HG02763 (cell line): ENCODE measurements around the gene MTSS2.

Source experiments
- ATAC-seq: cut with Tn5 transposase; IDR thresholded peaks from one replicate; pipeline ENCODE4 v1.9.1; 2021; ENCODE audit warnings: mild to moderate bottlenecking, moderate library complexity; ENCODE audit not compliant: unreplicated experiment

Gene MTSS2

DNA sequence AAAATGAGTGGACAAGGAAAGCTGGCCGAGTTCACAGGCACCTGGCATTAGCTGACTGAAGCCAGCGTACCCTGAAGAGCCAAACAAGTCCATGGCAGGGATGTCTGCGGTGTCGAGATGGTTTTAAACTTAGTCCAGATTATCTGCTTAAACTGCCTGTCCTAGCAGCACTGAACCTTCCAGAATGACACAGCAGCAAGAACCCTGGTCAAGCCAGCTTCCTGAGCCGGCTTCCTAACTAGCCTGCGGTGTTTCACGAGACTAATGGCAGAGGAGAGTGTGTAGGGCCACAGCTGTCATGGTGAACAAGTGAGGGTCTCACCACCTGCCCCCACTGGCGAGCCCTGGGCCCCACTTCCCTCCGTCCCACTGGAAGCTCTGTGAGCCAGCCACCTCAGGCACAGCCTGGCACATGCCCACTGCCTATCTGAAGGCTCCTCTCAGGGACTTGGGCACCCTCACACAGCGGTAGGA lies 28.8 kb upstream of the MTSS2 start:
- no peak for ATAC-seq

DNA sequence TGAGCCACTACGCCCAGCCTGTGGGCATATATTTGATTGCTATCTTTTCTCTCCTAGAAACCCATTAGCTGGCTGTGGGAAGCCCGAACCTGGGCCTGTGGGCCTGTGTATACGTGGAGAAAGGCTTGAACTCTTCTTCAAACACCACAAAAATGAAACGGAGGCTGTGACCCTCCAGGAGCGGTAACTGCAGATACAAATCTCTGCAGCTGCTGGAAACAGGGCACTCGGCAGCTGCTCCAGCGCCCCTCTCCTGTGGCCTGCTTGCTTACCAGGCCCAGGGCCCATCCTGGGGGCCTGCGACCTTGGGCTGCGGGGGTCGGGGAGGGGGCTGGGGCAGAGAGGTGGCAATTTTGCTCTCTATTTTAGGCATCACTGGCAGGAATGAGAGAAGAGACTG lies 28.0 kb upstream of the MTSS2 start:
- ATAC-seq, result no peak

DNA sequence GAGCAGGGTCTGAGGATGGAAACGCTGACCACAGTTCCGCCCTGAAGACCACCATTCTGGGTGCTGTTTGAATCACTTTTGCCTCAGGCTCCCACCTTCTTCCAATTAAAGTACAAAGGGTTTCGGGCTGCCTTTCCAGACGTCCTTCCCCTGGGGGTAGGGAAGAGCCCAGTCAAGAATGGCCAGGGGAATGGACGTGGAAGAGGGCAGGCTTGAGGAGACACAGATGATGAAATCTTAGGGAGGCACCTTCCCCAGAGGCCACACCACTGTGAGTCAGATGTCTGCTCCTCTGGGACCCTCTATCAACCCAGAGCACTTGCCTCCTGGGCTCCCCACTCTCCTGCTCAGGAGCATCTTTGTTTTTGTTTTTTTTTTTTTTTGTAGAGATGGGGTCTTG lies 27.5 kb upstream of the MTSS2 start:
- no peak for ATAC-seq

DNA sequence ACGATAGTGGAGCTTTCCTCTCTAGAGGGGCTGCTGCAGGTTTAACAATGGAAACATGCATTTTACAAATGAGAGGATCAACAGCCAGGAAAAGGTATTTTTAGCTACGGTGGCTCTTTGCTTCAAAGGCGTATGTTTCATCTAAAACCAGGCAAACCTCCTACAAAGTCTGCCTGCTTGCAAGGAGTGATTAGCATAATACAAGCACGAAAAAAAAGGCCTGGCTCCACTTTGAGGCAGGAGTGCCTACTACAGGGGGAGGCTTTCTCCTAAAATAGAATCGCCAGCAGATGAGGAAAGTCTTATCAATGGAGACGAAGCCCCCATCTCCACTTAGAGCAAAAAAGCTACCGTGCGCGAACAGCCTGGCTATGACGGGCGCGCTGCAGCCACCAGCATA lies 27.1 kb upstream of the MTSS2 start:
- no peak for ATAC-seq

DNA sequence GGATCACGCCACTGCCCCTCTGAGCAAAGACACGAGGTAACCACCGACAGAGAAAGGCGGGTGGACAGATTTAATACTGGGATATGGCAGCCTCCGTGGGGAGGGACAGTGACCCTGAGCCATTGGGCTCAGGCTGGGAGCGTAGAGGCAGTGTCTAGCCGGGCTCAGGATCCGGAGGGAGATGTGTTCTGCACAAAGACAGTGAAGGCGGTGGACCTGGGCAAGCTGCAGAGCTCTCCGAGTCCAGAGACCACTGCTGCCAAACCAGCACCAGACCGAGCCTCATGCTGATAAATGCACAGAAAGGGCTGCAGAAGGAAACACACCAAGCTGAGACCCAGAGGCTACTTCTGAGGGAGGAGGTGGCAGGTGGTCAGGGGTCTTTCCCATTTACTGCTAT lies 26.5 kb upstream of the MTSS2 start:
- no peak for ATAC-seq

DNA sequence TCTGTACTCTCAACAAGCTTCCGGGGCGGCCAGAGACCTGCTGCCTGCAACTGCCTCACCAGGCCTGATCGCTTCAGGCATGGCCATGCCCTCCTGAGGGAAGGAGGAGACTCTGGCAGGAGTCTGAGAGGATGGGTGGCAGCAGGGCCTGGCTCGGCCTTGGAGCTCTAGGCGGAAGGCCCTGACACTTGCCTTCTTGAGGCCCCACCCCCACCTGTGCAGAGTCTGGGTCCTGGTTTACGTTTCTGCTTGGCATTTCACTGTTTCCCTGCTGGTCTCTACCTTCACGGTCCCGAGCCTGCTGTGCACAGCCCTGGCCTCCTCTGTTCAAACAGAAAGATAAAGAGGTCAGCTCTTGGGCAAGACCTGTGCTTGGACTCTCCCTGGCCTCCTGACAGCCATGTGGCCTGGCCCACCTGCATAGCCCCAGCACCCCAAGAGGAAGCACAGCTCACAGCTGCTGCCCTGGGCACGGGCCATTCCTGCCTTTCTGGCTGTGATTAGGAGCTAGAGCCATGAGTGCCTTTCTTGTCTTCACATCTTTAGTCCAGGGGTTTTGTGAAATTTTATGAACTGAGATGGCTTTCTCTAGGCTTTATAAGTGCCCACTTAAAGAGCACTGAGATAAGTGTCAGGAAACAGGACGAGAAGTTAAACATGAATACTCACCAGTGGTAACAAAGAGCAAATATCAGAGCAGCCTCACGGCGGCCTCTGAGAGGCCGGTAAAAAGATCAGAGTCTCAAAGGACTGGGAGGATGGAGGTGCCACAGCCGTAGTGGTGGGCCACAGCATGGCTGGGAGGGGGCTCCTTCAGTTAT lies 25.6 kb upstream of the MTSS2 start:
- no peak for ATAC-seq

DNA sequence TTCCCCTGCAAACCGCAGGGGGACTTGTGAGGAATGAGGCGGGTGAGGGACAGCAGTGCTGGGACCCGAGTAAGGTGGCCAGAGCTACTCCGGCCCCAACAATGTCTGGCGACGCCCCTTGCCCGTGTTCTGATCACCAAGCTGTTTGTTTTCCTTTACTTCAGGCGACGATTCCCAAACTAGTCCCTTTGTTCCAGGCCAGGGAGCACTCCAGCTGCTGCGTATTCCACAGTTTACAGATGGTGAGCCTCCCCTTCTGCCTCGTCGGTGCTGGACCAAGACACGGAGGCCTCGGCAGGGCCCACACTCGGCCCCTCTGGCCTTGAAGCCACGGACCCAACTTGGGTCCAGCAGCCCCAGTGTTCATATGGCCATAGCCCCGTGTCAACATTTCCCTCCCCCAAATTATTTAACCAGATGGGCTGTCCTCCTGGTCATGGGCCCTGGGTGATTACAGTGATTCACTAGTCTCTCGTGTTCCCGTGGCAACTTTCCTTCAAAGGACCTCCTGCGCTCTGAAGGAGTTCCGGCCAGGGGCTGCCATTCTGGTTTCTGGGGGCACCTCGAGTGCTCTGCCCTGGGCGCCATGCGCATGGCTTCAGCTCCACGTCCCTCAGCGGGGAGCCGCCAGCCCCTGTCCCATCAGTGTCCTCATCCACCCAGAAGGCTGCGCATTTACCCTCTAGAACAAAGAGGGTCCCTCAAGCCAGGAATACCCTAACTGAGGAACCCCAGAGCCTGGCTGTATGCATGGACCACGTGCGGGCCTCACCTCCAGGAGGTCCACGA lies 24.8 kb upstream of the MTSS2 start:
- no peak for ATAC-seq

DNA sequence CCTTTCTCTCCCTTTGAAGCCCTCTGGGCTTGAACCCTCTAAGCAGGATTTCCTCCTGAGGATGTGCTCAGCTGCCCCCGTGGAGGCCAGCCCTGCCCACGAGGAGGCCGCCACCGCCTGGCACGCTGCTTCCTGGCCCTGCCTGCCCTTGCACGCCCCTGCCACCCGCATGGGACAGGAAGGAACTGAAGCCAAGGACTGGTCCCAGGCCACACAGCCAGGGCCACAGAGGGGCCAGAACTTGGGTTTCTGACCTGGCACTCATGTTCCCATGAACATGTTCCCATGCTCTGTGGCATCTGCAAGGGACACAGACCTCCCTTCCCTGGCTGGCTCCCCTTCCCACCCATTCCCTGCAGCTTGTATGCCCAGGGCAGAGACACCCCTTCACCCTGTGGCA lies 24.1 kb upstream of the MTSS2 start:
- ATAC-seq, result no peak

DNA sequence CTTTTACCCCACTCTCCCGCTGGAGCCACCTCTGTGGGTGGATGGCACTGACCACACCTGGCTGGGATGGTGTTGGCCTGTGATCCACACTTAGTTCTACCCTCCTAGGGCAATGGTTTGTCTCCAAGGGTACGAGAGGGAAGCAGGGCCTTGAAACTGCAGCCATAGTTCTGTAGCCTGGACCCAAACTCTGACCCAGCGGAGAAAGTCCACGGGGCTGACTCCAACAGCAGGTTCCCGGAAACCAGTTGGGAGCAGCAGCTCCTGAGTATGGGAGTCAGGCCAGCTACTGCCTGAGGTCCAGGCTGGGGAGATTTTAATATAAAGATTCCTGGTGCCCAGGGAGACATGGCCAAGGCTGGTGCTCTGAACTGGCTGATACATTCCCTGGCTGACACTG lies 23.6 kb upstream of the MTSS2 start:
- ATAC-seq, result no peak

DNA sequence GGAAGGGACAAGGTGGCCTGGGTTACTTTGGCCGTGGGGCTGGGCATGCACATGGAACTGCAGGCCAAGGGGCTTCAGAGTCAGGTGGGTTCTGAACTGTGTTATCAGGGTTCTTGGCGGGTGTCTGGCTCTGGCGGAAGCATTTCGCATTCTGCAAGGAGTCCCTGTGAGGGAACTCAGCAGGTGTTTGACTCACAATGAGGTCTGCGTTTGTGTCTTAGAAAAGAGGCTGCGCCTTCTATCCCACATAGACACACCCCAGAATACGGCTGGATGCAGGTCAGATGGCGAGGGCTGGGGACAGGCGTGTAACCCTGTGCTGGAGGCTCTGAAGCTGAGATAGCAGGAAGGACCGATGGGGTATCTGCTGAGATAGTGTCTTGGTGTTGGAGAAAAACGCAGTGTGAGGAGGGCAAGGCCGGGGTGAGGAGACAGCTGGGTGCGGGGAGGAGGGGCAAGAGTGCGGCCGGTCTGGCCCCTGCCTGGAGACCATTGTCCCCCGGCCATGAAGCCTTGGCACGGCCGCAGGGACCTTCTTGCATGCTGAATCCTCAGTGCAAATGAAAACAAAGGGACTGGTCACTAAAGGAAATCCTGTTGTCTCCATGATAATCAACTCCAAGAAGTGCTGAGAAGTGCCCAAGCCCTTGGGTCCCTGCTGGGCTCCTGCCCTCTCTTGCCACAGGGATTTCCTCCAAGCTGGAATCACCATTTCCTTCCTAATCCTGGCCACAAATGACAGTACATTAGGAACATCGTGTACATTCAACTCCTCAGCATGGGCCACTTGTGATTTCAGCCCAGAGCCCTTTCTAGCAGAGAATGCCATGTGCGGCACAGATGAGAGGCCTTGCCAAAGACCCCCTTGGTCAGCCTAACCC lies 22.8 kb upstream of the MTSS2 start:
- no peak for ATAC-seq

DNA sequence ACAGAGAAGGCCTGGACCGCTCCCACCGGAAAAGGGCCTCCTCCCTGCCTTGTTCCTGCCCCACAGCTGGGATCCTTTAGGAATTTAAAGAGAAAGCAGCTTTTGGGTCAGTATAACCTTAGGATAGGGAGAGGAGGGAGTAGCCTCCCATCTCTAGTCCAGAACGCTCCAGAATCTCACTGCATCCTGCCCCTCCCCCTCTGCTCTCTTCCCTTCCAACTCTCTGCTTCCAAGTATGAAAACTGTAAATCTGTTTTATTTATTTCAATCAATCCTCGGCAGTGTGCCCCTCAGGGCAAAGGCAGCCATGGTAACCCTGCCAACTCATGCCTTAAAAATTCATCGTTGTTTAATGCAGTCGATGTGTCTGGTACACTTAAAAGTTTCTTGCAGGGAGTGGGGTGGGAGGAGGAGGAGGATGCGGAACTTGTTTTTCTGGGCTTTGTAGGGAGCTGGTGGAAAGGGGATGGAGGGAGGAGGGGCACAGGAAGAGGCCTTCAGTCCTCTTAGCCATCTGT lies 21.2 kb upstream of the MTSS2 start:
- no peak for ATAC-seq

DNA sequence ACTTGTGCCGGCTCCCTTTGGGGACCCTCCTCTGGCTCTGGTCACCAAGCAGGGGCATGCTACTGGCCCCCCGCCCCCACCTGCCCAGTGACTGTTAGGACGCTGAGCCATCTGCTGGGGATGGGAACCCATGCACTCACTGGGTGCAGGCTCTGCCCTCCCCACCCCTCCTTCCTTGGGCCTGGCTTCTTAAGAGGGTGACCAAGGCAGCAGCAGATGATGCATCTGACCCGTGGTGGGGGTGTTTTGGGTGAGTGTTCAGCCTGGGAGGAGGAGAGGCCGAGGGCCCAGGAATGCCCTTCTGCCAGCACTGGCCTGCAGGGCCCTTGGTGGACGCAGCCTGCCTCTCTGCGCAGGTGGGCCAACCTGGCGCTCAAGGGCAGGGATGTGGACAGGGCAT lies 19.2 kb upstream of the MTSS2 start:
- ATAC-seq, result no peak

DNA sequence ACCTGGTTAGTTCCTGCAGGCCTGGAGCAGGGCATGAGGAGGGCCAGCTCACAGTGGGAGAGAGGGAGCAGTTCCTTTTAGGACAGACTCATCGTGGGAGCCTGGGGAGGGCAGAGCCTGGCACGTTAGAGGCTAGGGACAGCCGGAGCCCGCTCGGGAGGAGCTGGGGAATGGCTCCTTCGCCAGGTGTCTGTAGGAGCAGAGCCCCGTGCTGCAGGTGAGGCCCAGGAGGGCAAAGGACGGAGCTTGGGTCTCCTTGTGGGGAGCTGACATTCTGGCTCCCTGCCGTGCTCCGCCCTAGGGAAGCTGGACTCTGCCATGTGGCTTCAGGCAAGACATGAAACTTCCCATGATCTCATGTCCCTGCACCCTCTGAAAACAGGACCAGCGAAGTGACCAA lies 18.7 kb upstream of the MTSS2 start:
- no peak for ATAC-seq

DNA sequence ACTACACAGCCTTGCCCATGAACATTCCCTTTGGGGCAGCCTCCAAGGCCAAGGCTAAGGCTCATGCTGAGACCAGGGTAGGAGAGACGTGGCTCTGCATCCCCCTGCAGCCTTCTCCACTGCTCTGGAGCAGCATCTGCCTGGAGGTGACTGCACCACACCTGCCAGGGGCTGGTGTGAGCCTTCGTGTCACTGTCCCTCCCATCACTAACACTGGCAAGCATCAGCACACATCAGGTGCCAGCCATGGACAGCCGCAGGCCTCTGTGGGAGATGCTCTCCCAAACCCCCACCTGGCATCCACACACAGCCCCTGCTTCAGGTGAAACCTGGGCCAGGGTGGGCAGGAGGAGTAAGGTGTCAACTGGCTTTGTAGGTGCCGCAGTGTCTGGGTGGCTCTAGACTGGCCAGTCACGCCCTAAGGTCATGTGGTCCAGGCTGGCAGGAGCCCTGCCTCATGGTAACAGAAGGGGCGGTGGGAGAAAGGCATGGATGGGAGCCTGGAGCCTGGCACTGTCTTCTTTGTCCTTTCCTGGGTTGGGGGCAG lies 18.1 kb upstream of the MTSS2 start:
- no peak for ATAC-seq

DNA sequence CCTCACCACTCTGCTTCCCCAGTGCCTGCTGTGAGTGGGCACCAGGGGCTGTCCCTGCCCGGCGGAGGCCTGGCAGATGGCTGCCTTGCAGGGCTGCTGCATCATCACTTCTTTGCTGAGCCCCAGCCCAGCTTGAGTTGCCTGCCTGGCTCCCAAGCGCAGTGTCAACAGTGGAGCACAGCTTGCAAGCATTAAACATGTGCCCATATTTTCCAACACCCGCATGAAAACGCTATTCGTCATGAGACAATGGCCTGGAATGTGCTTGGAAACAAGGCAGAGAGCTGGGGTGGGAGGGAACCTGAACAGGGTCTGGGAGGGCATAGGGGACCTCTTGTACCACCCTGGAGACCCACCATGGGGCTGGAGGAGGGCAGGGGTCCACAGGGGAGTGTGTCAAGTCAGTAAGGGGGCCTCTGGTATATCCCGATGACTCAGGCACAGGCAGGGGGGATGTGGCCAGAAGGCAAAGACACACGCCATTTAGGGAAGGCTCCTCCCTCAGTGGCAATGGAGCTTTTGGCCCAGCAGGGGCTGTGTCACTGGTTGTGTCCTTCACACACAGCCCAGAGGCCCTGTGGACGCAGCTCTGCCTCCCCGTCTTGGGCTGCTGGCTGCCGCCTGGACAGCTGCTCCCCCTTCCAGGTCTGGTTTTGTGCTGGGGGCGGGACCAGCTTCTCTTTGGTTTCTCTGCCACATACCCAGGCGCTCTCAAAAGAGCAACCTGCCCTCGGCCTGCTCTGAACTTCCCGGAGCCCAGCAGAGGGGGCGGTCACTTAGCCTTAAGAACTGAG lies 17.4 kb upstream of the MTSS2 start:
- ATAC-seq, result no peak

DNA sequence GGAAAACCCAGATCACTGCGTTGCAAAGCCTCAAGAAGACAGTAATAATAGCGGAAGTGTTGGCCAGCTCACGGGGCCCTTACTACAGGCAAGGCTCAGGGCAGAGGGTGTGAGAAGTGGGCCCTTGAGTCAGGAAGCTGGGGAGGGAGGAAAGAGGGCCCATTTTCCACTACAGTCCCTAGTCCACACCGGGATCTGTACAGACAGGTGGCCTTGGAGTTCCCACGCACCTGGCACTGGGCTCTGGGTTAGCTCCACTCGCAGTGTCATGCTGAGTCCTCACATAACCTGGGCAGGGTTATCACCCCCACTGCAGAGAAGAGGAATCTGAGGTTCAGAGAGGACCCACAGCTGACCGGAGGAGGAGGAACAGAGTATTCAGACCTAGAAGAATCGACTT lies 16.8 kb upstream of the MTSS2 start:
- ATAC-seq, result no peak

DNA sequence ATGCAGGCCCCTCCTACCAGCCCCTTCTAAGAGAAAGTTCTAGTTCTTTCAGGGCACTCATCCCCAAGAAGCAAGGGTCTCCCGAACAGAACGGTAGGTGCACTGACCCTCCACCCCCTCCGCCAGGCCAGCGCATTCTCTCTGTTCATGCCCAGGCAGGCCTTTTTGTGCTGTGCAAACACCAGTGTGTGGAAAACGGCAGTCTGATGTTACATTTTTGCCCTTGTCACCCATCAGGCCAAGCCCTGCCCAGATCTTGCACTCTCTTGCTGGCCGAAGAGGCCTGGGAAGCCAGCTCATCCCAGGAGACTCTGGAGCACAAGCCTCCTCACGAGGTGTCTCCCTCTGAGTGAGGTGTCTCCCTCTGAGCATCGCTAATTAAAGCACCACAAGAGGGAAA lies 16.1 kb upstream of the MTSS2 start:
- no peak for ATAC-seq

DNA sequence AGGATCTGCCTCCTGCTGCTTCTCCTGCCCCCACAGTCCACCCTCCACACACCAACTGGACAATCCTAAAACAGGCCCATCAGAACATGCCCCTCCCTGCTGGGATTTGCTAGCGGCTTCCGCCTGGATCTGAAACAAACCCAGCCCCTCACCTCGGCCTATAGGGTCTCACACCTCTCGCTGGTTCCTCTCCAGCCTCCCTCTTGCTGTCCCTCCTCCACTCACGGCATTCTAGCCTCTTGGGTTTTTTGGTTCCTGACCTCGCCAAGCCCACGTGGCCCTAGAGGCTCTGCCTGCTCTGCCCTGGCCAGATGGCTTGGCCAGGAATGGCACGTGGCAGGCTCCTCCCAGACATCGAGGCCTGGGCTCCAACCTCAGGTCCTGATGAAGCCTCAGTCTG lies 15.7 kb upstream of the MTSS2 start:
- ATAC-seq, result no peak

DNA sequence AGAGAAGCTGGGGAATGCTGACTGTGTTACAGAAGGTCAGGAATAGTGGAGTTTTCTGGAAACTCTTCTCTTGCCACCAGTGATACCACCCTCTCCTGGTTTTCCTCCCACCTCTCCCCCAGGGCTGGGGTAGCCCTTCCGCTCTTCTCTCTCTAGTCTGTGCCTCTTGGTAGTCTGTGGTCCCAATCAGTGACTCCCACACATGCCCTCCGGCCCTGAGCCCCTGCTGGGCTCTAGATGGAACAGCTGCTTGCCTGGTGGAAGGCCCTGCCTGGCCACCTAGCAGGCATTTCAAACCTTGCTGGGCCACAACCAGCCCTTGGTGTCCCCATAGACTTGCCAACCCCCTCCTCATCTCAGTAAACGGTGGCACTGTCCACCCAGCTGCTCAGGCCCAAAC lies 15.2 kb upstream of the MTSS2 start:
- ATAC-seq, result no peak
